Astrocyte (in vitro differentiated cells and primary cell): Measurements from ENCODE around the gene SLC16A9. TPM values are rescaled to one million over a fixed set of nuclear protein-coding genes. Genes with fewer than 3 reads are reported as not detected.

ENCODE experiments used
- DNase-seq: peaks from one replicate; pipeline ENCODE4 v3.0.0-alpha.2; 2010; ENCODE audit warnings: low read depth
- FAIRE-seq: peaks from 2 replicates; lab custom pipeline; 2011; peaks lifted over from hg19 to GRCh38; lab: Jason Lieb, UNC
- H2AFZ ChIP-seq: 2 replicates; pipeline ENCODE4 v1.6.0; 2012; ENCODE audit warnings: low read depth, low read length, inconsistent platforms
- H3K27ac ChIP-seq: 2 replicates; pipeline ENCODE4 v1.5.1; 2011; ENCODE audit warnings: low read depth, low read length, inconsistent platforms
- H3K27me3 ChIP-seq: 2 replicates; pipeline ENCODE4 v1.6.0; 2011; ENCODE audit warnings: low read length, inconsistent platforms; ENCODE audit not compliant: insufficient read depth
- H3K36me3 ChIP-seq: 2 replicates; pipeline ENCODE4 v1.5.1; 2011; ENCODE audit warnings: low read length, inconsistent platforms; ENCODE audit not compliant: insufficient read depth
- H3K4me1 ChIP-seq: 2 replicates; pipeline ENCODE4 v1.5.1; 2011; ENCODE audit warnings: low read length, inconsistent platforms; ENCODE audit not compliant: insufficient read depth
- H3K4me2 ChIP-seq: 2 replicates; pipeline ENCODE4 v1.6.0; 2012; ENCODE audit warnings: low read length, inconsistent platforms
- H3K4me3 ChIP-seq: 2 replicates; pipeline ENCODE4 v1.5.1; 2011; ENCODE audit warnings: low read depth, mild to moderate bottlenecking, low read length, inconsistent platforms; ENCODE audit not compliant: insufficient read depth
- H3K79me2 ChIP-seq: 2 replicates; pipeline ENCODE4 v1.6.0; 2012; ENCODE audit warnings: mild to moderate bottlenecking, low read length, inconsistent platforms; ENCODE audit not compliant: insufficient read depth
- H3K9ac ChIP-seq: 2 replicates; pipeline ENCODE4 v1.6.0; 2012; ENCODE audit warnings: mild to moderate bottlenecking, low read length, inconsistent platforms
- H3K9me3 ChIP-seq: 2 replicates; pipeline ENCODE4 v1.5.1; 2012; ENCODE audit warnings: low read depth, mild to moderate bottlenecking, low read length, inconsistent platforms; ENCODE audit not compliant: insufficient read depth
- H4K20me1 ChIP-seq: 2 replicates; pipeline ENCODE4 v1.6.0; 2012; ENCODE audit warnings: low read length, inconsistent platforms; ENCODE audit not compliant: insufficient read depth
- H3K27ac Mint-ChIP-seq: one replicate; pipeline ENCODE4 v1.8.0; 2021; ENCODE audit warnings: mild to moderate bottlenecking, mixed read lengths; ENCODE audit not compliant: unreplicated experiment
- H3K27me3 Mint-ChIP-seq: one replicate; pipeline ENCODE4 v1.8.0; 2021; ENCODE audit warnings: low read depth, mixed read lengths; ENCODE audit not compliant: unreplicated experiment
- H3K36me3 Mint-ChIP-seq: one replicate; pipeline ENCODE4 v1.8.0; 2021; ENCODE audit warnings: low read depth, mixed read lengths; ENCODE audit not compliant: unreplicated experiment
- H3K4me1 Mint-ChIP-seq: one replicate; pipeline ENCODE4 v1.8.0; 2021; ENCODE audit warnings: low read depth, mixed read lengths; ENCODE audit not compliant: unreplicated experiment
- H3K4me3 Mint-ChIP-seq: one replicate; pipeline ENCODE4 v1.8.0; 2021; ENCODE audit warnings: mild to moderate bottlenecking, moderate library complexity, mixed read lengths; ENCODE audit not compliant: unreplicated experiment
- H3K9me3 Mint-ChIP-seq: one replicate; pipeline ENCODE4 v1.8.0; 2021; ENCODE audit warnings: mild to moderate bottlenecking, mixed read lengths; ENCODE audit not compliant: unreplicated experiment
- CTCF ChIP-seq: IDR thresholded peaks from 2 replicates; pipeline ENCODE4 v1.5.1; 2011; ENCODE audit warnings: low read depth, mild to moderate bottlenecking, inconsistent platforms, low read length, moderate library complexity; ENCODE audit not compliant: insufficient read depth
- EZH2 ChIP-seq: IDR thresholded peaks from 2 replicates; pipeline ENCODE4 v1.6.1; 2012; ENCODE audit warnings: mild to moderate bottlenecking, low read length, inconsistent platforms; ENCODE audit not compliant: insufficient read depth
- total RNA-seq: library from RNA; stranded (reverse); gene quantifications from 2 replicates; pipeline ENCODE4 v1.2.1, GENCODE V29; 2021

The SLC16A9 gene
- total RNA-seq, 1 donor from 2014 or later = 3.4 TPM

- Histone ChIP-seq H3K4me3 (no peak overlapping the region), H3K9me3 (no peaks in the 10 kb centered on the region), H3K36me3 (no peaks in the 10 kb centered on the region), H2AFZ (no peak overlapping the region), H3K4me2 (no peak overlapping the region), H4K20me1 (no peaks in the 10 kb centered on the region), H3K27ac (no peak overlapping the region), H3K9ac (no peak overlapping the region), H3K4me1 (no peaks in the 10 kb centered on the region), H3K79me2 (no peaks in the 10 kb centered on the region), H3K27me3 (no peaks in the 10 kb centered on the region)
- Mint-ChIP-seq H3K9me3 (no peaks in the 10 kb centered on the region), H3K4me1 (no peaks in the 10 kb centered on the region), H3K36me3 (no peaks in the 10 kb centered on the region), H3K27me3 (peaks cover 2% of the 10 kb centered on the region), H3K27ac (no peak overlapping the region), H3K4me3 (no peak overlapping the region)
- DNase-seq (no peak), FAIRE-seq (no peak)
- TF ChIP-seq CTCF (no peak), EZH2 (no peak)
Observed at GRCh38 chr10:59626523-59626869, 83.2 kb downstream of the SLC16A9 start.

DNA sequence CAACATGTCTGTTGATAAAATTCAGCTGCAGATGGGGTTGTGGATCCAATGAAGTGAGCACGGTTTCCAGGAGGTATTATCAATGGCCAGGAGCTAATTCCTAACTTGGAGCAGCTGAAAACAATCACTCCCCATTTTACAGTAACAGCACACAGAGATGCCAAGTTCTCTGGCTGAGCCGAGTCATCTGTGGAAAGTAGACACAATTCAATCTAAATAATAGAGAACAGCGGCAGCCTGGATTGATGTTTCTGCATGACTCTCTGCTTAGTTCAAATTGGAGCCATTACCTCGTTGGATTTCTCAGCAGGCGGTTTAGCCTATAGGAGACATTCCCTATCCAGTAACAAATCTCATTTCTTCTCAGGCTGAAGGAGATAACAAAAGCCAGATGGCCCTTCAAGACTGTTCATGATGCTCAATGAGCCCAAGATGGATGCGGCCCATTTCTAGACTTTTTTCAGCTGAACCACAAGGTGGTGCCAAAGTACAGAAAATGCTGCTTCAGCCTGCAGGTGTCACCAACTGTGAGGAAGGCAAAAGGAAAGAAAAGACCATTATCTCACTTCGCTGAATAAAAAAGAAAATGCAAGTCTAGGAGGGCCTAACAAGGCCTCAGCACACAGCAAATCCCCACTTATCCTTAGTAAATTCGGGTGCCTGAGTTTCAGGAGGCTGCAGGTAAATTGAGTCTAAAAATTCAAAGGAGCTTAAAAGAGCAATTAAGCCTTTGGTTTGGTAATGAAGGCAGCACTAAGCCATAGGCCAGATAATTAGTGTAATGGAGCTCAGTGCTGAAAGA lies 83.7 kb downstream of the SLC16A9 start:
- FAIRE-seq (peak; percentile 64), DNase-seq (peak; percentile 49)
- no peaks in the 10 kb centered on the region for H3K27me3 Mint-ChIP-seq
- no peak overlapping the region for H3K9ac ChIP-seq
- H3K9me3 ChIP-seq = no peaks in the 10 kb centered on the region
- TF ChIP-seq EZH2 (no peak), CTCF (peak; percentile 81)
- H4K20me1 ChIP-seq = no peaks in the 10 kb centered on the region
- no peak overlapping the region for H3K27ac Mint-ChIP-seq
- H3K36me3 Mint-ChIP-seq = no peaks in the 10 kb centered on the region
- H3K4me3 ChIP-seq = no peak overlapping the region
- H3K4me1 Mint-ChIP-seq = no peaks in the 10 kb centered on the region
- H3K27me3 ChIP-seq = no peaks in the 10 kb centered on the region
- peak overlapping the region; percentile 59 for H2AFZ ChIP-seq
- no peaks in the 10 kb centered on the region for H3K4me1 ChIP-seq
- peak overlapping the region; percentile 42 for H3K4me2 ChIP-seq
- H3K4me3 Mint-ChIP-seq = no peak overlapping the region
- H3K79me2 ChIP-seq = no peaks in the 10 kb centered on the region
- no peaks in the 10 kb centered on the region for H3K36me3 ChIP-seq
- no peaks in the 10 kb centered on the region for H3K9me3 Mint-ChIP-seq
- H3K27ac ChIP-seq = no peak overlapping the region

DNA sequence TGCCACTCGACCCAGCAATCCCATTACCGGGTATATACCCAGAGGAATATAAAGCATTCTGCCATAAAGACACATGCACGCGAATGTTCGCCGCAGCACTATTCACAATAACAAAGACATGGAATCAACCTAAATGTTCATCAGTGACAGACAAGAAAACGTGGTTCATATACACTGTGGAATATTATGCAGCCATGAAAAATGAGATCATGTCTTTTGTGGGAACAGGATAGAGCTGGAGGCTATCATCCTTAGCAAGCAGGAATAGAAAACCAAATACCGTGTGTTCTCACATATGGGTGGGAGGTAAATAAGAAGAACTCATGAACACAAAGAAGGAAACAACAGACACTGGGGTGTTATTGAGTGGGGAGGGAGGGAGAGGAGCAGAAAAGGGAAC lies 84.7 kb downstream of the SLC16A9 start:
- FAIRE-seq = no peak
- Histone ChIP-seq H3K4me3 (no peak overlapping the region), H3K4me2 (no peak overlapping the region), H3K27me3 (no peaks in the 10 kb centered on the region), H3K36me3 (no peaks in the 10 kb centered on the region), H3K27ac (no peak overlapping the region), H3K9ac (no peak overlapping the region), H4K20me1 (no peaks in the 10 kb centered on the region), H2AFZ (no peak overlapping the region), H3K4me1 (no peaks in the 10 kb centered on the region), H3K9me3 (no peaks in the 10 kb centered on the region), H3K79me2 (no peaks in the 10 kb centered on the region)
- H3K27ac Mint-ChIP-seq = no peak overlapping the region
- H3K4me1 Mint-ChIP-seq = no peaks in the 10 kb centered on the region
- H3K27me3 Mint-ChIP-seq = no peaks in the 10 kb centered on the region
- H3K36me3 Mint-ChIP-seq = no peaks in the 10 kb centered on the region
- H3K4me3 Mint-ChIP-seq = no peak overlapping the region
- no peak for DNase-seq
- H3K9me3 Mint-ChIP-seq = no peaks in the 10 kb centered on the region
- TF ChIP-seq CTCF (no peak), EZH2 (no peak)
